K562 (cell line): ENCODE results near the gene DGCR8. TPM values are rescaled to one million over a fixed set of nuclear protein-coding genes. Genes with fewer than 3 reads are reported as not detected.
A peak's percentile ranks its signal among the peaks of the same experiment; 100 is the strongest.

ENCODE experiments used
- COPS2 ChIP-seq: fragments of 450-650 bp; conservative IDR thresholded peaks from 2 replicates; pipeline ENCODE4 v1.6.1; 2016; ENCODE audit warnings: mild to moderate bottlenecking, moderate library complexity
- HMG20B ChIP-seq: fragments of 250-450 bp; sonication (Bioruptor Pico); IDR thresholded peaks from 2 replicates; pipeline ENCODE4 v1.5.0; 2021; ENCODE audit warnings: mild to moderate bottlenecking
- NR4A1 ChIP-seq, 2 experiments: fragments of 250-450 bp in 1 of 2; fragments of 450-650 bp in 1 of 2; sonication (Bioruptor Pico) in 1 of 2; IDR thresholded peaks; 2 replicates each; pipeline versions ENCODE4 v1.4.0 to v1.6.1; 2016 to 2020; ENCODE audit warnings: mild to moderate bottlenecking in 2 of 2, missing compliant biosample characterization in 1 of 2, missing genetic modification characterization in 1 of 2, moderate library complexity in 1 of 2
- ZNF354B ChIP-seq: fragments of 250-450 bp; sonication (Bioruptor Pico); IDR thresholded peaks from 2 replicates; pipeline ENCODE4 v1.4.0; 2020
- polyA plus RNA-seq, 8 experiments: library from polyadenylated mRNA; depleted of rRNA in 4 of 8; stranded (reverse) in 5 of 8; unstranded in 3 of 8; fragments of >200 nt; fragmentation: Nextera tagmentation in 2 of 8; fragmentation: Illumina TruSeq in 1 of 8; extraction: Ambion mirVana in 2 of 8; extraction: Trizol in 1 of 8; gene quantifications; 2 replicates each; pipeline versions ENCODE4 v1.2.1 to v1.2.3, GENCODE V29; 2011 to 2014; ENCODE audit warnings: inconsistent platforms in 1 of 8, missing spikeins in 1 of 8
- total RNA-seq, 7 experiments: library from RNA; depleted of rRNA in 6 of 7; stranded (reverse); fragments of >200 nt in 6 of 7; fragmentation: Illumina TruSeq in 2 of 7; extraction: Trizol in 2 of 7; gene quantifications; 2 replicates each; pipeline versions ENCODE4 v1.2.1 to v1.2.3, GENCODE V29; 2011 to 2021; ENCODE audit warnings: low replicate concordance in 1 of 7
- TF ChIP-seq, protein P1 (sequence below): fragments of 250-450 bp; sonication (Bioruptor Pico); IDR thresholded peaks from 2 replicates; pipeline ENCODE4 v1.5.0; 2022; ENCODE audit warnings: mild to moderate bottlenecking
- TF ChIP-seq, protein P2 (sequence below), 2 experiments: IDR thresholded peaks in 1 of 2; conservative IDR thresholded peaks in 1 of 2; 2 replicates each; pipeline ENCODE4 v1.6.1; 2016; ENCODE audit warnings: low read depth in 2 of 2, mild to moderate bottlenecking in 1 of 2, missing compliant biosample characterization in 1 of 2, missing genetic modification characterization in 1 of 2, moderate library complexity in 1 of 2

The DGCR8 gene
- total and polyA plus RNA-seq, 9 of the 15 experiments (the other 6 are each of a cell fraction or from before 2014, with no cell fraction given), result 5.9 to 144 (median 80.1) TPM

GRCh38 chr22:20043057-20043996 is 36.7 kb upstream of the DGCR8 start (continued):
- TF ChIP-seq, protein P1, sequence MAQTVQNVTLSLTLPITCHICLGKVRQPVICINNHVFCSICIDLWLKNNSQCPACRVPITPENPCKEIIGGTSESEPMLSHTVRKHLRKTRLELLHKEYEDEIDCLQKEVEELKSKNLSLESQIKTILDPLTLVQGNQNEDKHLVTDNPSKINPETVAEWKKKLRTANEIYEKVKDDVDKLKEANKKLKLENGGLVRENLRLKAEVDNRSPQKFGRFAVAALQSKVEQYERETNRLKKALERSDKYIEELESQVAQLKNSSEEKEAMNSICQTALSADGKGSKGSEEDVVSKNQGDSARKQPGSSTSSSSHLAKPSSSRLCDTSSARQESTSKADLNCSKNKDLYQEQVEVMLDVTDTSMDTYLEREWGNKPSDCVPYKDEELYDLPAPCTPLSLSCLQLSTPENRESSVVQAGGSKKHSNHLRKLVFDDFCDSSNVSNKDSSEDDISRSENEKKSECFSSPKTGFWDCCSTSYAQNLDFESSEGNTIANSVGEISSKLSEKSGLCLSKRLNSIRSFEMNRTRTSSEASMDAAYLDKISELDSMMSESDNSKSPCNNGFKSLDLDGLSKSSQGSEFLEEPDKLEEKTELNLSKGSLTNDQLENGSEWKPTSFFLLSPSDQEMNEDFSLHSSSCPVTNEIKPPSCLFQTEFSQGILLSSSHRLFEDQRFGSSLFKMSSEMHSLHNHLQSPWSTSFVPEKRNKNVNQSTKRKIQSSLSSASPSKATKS (CRISPR knock-in tag), result no peak
- TF ChIP-seq NR4A1 (CRISPR knock-in tag; IDR thresholded peaks at IDR 0.05) (no peak), NR4A1 (tag; IDR thresholded peaks at IDR 0.05) (no peak), HMG20B (CRISPR knock-in tag) (no peak), ZNF354B (CRISPR knock-in tag) (no peak), COPS2 (no peak)
- TF ChIP-seq, protein P2, sequence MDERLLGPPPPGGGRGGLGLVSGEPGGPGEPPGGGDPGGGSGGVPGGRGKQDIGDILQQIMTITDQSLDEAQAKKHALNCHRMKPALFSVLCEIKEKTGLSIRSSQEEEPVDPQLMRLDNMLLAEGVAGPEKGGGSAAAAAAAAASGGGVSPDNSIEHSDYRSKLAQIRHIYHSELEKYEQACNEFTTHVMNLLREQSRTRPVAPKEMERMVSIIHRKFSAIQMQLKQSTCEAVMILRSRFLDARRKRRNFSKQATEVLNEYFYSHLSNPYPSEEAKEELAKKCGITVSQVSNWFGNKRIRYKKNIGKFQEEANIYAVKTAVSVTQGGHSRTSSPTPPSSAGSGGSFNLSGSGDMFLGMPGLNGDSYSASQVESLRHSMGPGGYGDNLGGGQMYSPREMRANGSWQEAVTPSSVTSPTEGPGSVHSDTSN (CRISPR knock-in tag; IDR thresholded peaks at IDR 0.05; ENCODE audit: low read depth), result peak; percentile 8; the same call in 1 of the 2 replicates
- TF ChIP-seq, protein P2 (tag; conservative IDR thresholded peaks at IDR 0.05; ENCODE audit: low read depth), result no peak
